WTC11 (cell line): ENCODE data around the gene PRSS8. TPM values are rescaled to one million over a fixed set of nuclear protein-coding genes. Genes with fewer than 3 reads are reported as not detected.

ENCODE experiments used
- ATAC-seq: fragments of 200-7000 bp; cut with Tn5 transposase; 2 replicates; pipeline ENCODE4 v1.10.0; 2021; ENCODE audit warnings: mild to moderate bottlenecking, moderate library complexity
- CTCF ChIA-PET: fragments of 300-600 bp; sonication (Branson Sonifier 250); formaldehyde crosslinking; loops from one replicate; lab custom pipeline; 2021; ENCODE audit warnings: antibody characterized with exemption; lab: Charles Lee
- POLR2A ChIA-PET: fragments of 350-600 bp; sonication (Branson Sonifier 250); formaldehyde crosslinking; loops from one replicate; lab custom pipeline; 2021; ENCODE audit warnings: antibody characterized with exemption; lab: Charles Lee
- DNase-seq: peaks from one replicate; pipeline ENCODE4 v3.0.0; 2021; ENCODE audit warnings: low spot score
- H3K27ac Mint-ChIP-seq: 2 replicates; pipeline ENCODE4 v1.8.0; 2021; ENCODE audit warnings: mixed read lengths
- H3K27me3 Mint-ChIP-seq: 2 replicates; pipeline ENCODE4 v1.8.0; 2021; ENCODE audit warnings: low read depth, mild to moderate bottlenecking, moderate library complexity, mixed read lengths
- H3K36me3 Mint-ChIP-seq: 2 replicates; pipeline ENCODE4 v1.8.0; 2021; ENCODE audit warnings: mixed read lengths
- H3K4me1 Mint-ChIP-seq: 2 replicates; pipeline ENCODE4 v1.8.0; 2022; ENCODE audit warnings: mixed read lengths
- H3K4me3 Mint-ChIP-seq: 2 replicates; pipeline ENCODE4 v1.8.0; 2021; ENCODE audit warnings: mild to moderate bottlenecking, moderate library complexity, mixed read lengths
- H3K9me3 Mint-ChIP-seq: 2 replicates; pipeline ENCODE4 v1.8.0; 2021; ENCODE audit warnings: mixed read lengths
- CDX4 ChIP-seq: fragments of 250-450 bp; sonication (Bioruptor Pico); IDR thresholded peaks from 2 replicates; pipeline ENCODE4 v1.9.0; 2021; ENCODE audit warnings: moderate library complexity, mild to moderate bottlenecking, inconsistent platforms, borderline replicate concordance
- E2F5 ChIP-seq: sonication (generic); formaldehyde crosslinking; IDR thresholded peaks from 2 replicates; pipeline ENCODE4 v1.8.1; 2022; ENCODE audit warnings: mild to moderate bottlenecking, moderate library complexity, missing genetic modification reagents
- FOXJ3 ChIP-seq: sonication (generic); formaldehyde crosslinking; IDR thresholded peaks from 2 replicates; pipeline ENCODE4 v1.9.0; 2021; ENCODE audit warnings: missing genetic modification reagents, mild to moderate bottlenecking, borderline replicate concordance
- MYBL2 ChIP-seq: sonication (generic); formaldehyde crosslinking; IDR thresholded peaks from 2 replicates; pipeline ENCODE4 v1.8.1; 2023; ENCODE audit warnings: mild to moderate bottlenecking, moderate library complexity, missing genetic modification reagents
- OVOL2 ChIP-seq: fragments of 250-450 bp; sonication (Bioruptor Pico); IDR thresholded peaks from 2 replicates; pipeline ENCODE4 v1.9.0; 2021; ENCODE audit warnings: mild to moderate bottlenecking, borderline replicate concordance
- PREB ChIP-seq: sonication (generic); formaldehyde crosslinking; IDR thresholded peaks from 2 replicates; pipeline ENCODE4 v1.8.1; 2022; ENCODE audit warnings: mild to moderate bottlenecking, missing genetic modification reagents, moderate library complexity, borderline replicate concordance
- PRRX2 ChIP-seq: fragments of 250-450 bp; sonication (Bioruptor Pico); IDR thresholded peaks from 2 replicates; pipeline ENCODE4 v1.8.0; 2021; ENCODE audit warnings: mild to moderate bottlenecking
- TCF7 ChIP-seq: sonication (generic); formaldehyde crosslinking; IDR thresholded peaks from 2 replicates; pipeline ENCODE4 v1.8.0; 2022; ENCODE audit warnings: mild to moderate bottlenecking, low read depth, missing genetic modification reagents, moderate library complexity
- USF2 ChIP-seq: sonication (generic); formaldehyde crosslinking; IDR thresholded peaks from 2 replicates; pipeline ENCODE4 v1.8.1; 2023; ENCODE audit warnings: mild to moderate bottlenecking, missing genetic modification reagents, moderate library complexity
- ZNF219 ChIP-seq: sonication (generic); formaldehyde crosslinking; IDR thresholded peaks from 2 replicates; pipeline ENCODE4 v1.8.0; 2023; ENCODE audit warnings: missing genetic modification reagents, mild to moderate bottlenecking, borderline replicate concordance
- ZNF263 ChIP-seq: sonication (generic); formaldehyde crosslinking; IDR thresholded peaks from 2 replicates; pipeline ENCODE4 v1.8.1; 2022; ENCODE audit warnings: low read depth, mild to moderate bottlenecking, moderate library complexity, missing genetic modification reagents
- ZNF281 ChIP-seq: sonication (generic); formaldehyde crosslinking; IDR thresholded peaks from 2 replicates; pipeline ENCODE4 v1.8.0; 2023; ENCODE audit warnings: mild to moderate bottlenecking, missing genetic modification reagents
- total RNA-seq: library from RNA; stranded (reverse); gene quantifications from 3 replicates; pipeline ENCODE4 v1.2.3, GENCODE V29; 2021

PRSS8 gene
- total RNA-seq, 1 experiment from 2014 or later, result 78.8 TPM

- TF ChIP-seq PREB (CRISPR knock-in tag) (no peak), USF2 (CRISPR knock-in tag) (no peak), ZNF281 (CRISPR knock-in tag) (no peak), PRRX2 (CRISPR knock-in tag) (no peak)
Measured at GRCh38 chr16:31134091-31134571, 1.4 kb downstream of the PRSS8 start (continued).

GRCh38 chr16:31133046-31133501, 2.5 kb downstream of the PRSS8 start:
- TF ChIP-seq ZNF263 (CRISPR knock-in tag) (no peak), MYBL2 (CRISPR knock-in tag) (no peak), CDX4 (CRISPR knock-in tag) (no peak), ZNF219 (CRISPR knock-in tag) (no peak), FOXJ3 (CRISPR knock-in tag) (no peak)
- Mint-ChIP-seq H3K4me1 (peaks cover 56% of the 10 kb centered on the region), H3K27me3 (no peaks in the 10 kb centered on the region), H3K4me3 (peak overlapping the region; percentile 87), H3K36me3 (peaks cover 27% of the 10 kb centered on the region), H3K27ac (peak overlapping the region; percentile 98; the same call in 1 of the 2 replicates), H3K9me3 (no peaks in the 10 kb centered on the region)
- ChIA-PET CTCF (interaction anchor here (2.9 kb wide), 1 partner anchor 10 kb away, joined by 16 read pairs; no protein-coding TSS in a partner anchor), POLR2A (interaction anchor here (1.0 kb wide), 1 partner anchor 16 kb away, joined by 3 read pairs; the partner anchor contains the start of gene KAT8)
- ATAC-seq (no peak), DNase-seq (no peak)

GRCh38 chr16:31132303-31132979, 3.1 kb downstream of the PRSS8 start:
- peaks cover 31% of the 10 kb centered on the region for H3K36me3 Mint-ChIP-seq
- no peak for TF ChIP-seq E2F5 (CRISPR knock-in tag)
- TF ChIP-seq ZNF263 (CRISPR knock-in tag), result no peak
- no peak for TF ChIP-seq OVOL2 (CRISPR knock-in tag)
- TF ChIP-seq TCF7 (CRISPR knock-in tag), result no peak
- TF ChIP-seq ZNF281 (CRISPR knock-in tag), result no peak
- TF ChIP-seq, all 79 proteins: peak for 0
- CTCF ChIA-PET, result interaction anchor here (2.9 kb wide), 1 partner anchor 10 kb away, joined by 16 read pairs; no protein-coding TSS in a partner anchor
- POLR2A ChIA-PET, result interaction anchor here (1.0 to 2.2 kb wide), 2 partner anchors 15 kb away, joined by 3 to 18 read pairs; partner anchors contain the start of gene KAT8
- ATAC-seq (no peak), DNase-seq (no peak)
- Mint-ChIP-seq H3K27me3 (no peaks in the 10 kb centered on the region), H3K4me3 (peak overlapping the region; percentile 87; the same call in 1 of the 2 replicates), H3K27ac (peak overlapping the region; percentile 80; the same call in 1 of the 2 replicates), H3K9me3 (no peaks in the 10 kb centered on the region), H3K4me1 (peaks cover 55% of the 10 kb centered on the region)
